ENCODE measurements around the gene FAM185A.
"Not testable (repeated sequence)": the region's sequence is repeated elsewhere in the genome, so short reads cannot be mapped to it uniquely, and the experiment has no call there.

DNA sequence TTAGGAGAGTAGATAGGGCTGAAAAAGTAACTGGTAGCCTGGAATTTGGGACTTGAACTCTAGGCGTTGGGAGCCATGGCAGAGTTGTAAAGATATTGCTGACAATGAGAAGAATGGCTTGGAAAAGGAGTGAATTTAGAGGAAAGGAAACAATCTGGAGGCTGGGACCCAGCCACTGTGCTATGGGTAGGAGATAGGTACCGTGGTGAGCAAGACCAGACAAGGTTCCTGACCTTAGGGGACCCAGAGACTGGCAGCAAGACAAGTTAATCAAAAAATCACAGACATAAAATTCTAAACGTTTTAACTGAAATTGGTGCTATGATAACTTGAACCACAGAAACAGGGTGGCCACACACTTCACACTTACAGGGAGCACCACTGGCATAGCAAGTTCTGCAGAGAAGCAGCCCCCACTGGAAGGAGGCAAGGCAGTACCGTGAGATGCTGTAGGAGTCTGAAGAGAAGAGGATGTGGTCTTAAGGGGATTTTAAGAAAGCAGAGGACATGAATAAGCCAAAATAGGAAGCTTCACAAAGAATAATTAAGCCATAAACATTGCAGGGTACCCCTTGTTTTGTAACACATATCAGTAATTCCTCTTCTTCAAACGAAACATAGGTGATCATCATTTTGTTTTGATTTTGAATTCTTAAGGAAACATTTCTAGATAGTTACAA, 35.6 kb upstream of the FAM185A start:
- not testable (repeated sequence) for TF ChIP-seq CTCF (IDR thresholded peaks at IDR 0.05; ENCODE audit: low read depth, low read length, poor library complexity, severe bottlenecking); EZH2phosphoT487 (IDR thresholded peaks at IDR 0.05; ENCODE audit: borderline replicate concordance, low read length)

Data from DOHH2 (cell line).